Measurements from ENCODE around the gene KIAA0513.

Gene KIAA0513

GRCh38 chr16:85134076-85134788 is 106.6 kb downstream of the KIAA0513 start:
- H3K36me3 ChIP-seq (ENCODE audit: control insufficient read depth, insufficient read depth, low read length): no peaks in the 10 kb centered on the region
- no peak overlapping the region for H3K4me3 ChIP-seq (ENCODE audit: low read length)
- no peaks in the 10 kb centered on the region for H3K9me3 ChIP-seq (ENCODE audit: control insufficient read depth, low read length)
- peaks cover 29% of the 10 kb centered on the region for H3K4me1 ChIP-seq (ENCODE audit: control insufficient read depth, insufficient read depth, low read length)
- no peaks in the 10 kb centered on the region for H3K27me3 ChIP-seq (ENCODE audit: control insufficient read depth, insufficient read depth, low read length)
- H3K9ac ChIP-seq (ENCODE audit: low read length): no peak overlapping the region

- Histone ChIP-seq H3K9ac (ENCODE audit: low read length) (no peak overlapping the region), H3K27me3 (ENCODE audit: control insufficient read depth, insufficient read depth, low read length) (no peaks in the 10 kb centered on the region), H3K4me1 (ENCODE audit: control insufficient read depth, insufficient read depth, low read length) (peaks cover 29% of the 10 kb centered on the region), H3K36me3 (ENCODE audit: control insufficient read depth, insufficient read depth, low read length) (no peaks in the 10 kb centered on the region), H3K9me3 (ENCODE audit: control insufficient read depth, low read length) (no peaks in the 10 kb centered on the region), H3K4me3 (ENCODE audit: low read length) (no peak overlapping the region)
Measured at GRCh38 chr16:85134789-85135142, 107.2 kb downstream of the KIAA0513 start.

GRCh38 chr16:85136213-85136701 is 108.7 kb downstream of the KIAA0513 start:
- H3K9me3 ChIP-seq (ENCODE audit: control insufficient read depth, low read length): no peaks in the 10 kb centered on the region
- H3K4me1 ChIP-seq (ENCODE audit: control insufficient read depth, insufficient read depth, low read length): peaks cover 22% of the 10 kb centered on the region
- H3K36me3 ChIP-seq (ENCODE audit: control insufficient read depth, insufficient read depth, low read length): no peaks in the 10 kb centered on the region
- no peak overlapping the region for H3K9ac ChIP-seq (ENCODE audit: low read length)
- H3K27me3 ChIP-seq (ENCODE audit: control insufficient read depth, insufficient read depth, low read length): no peaks in the 10 kb centered on the region
- H3K4me3 ChIP-seq (ENCODE audit: low read length): no peak overlapping the region

GRCh38 chr16:85136702-85137322 is 109.2 kb downstream of the KIAA0513 start:
- peaks cover 22% of the 10 kb centered on the region for H3K4me1 ChIP-seq (ENCODE audit: control insufficient read depth, insufficient read depth, low read length)
- no peaks in the 10 kb centered on the region for H3K9me3 ChIP-seq (ENCODE audit: control insufficient read depth, low read length)
- H3K27me3 ChIP-seq (ENCODE audit: control insufficient read depth, insufficient read depth, low read length): no peaks in the 10 kb centered on the region
- H3K9ac ChIP-seq (ENCODE audit: low read length): peak overlapping the region; percentile 28
- peak overlapping the region; percentile 14 for H3K4me3 ChIP-seq (ENCODE audit: low read length)
- H3K36me3 ChIP-seq (ENCODE audit: control insufficient read depth, insufficient read depth, low read length): no peaks in the 10 kb centered on the region

- H3K9ac ChIP-seq (ENCODE audit: low read length): peak overlapping the region; percentile 47
- no peaks in the 10 kb centered on the region for H3K27me3 ChIP-seq (ENCODE audit: control insufficient read depth, insufficient read depth, low read length)
- peaks cover 22% of the 10 kb centered on the region for H3K4me1 ChIP-seq (ENCODE audit: control insufficient read depth, insufficient read depth, low read length)
- no peaks in the 10 kb centered on the region for H3K9me3 ChIP-seq (ENCODE audit: control insufficient read depth, low read length)
- H3K4me3 ChIP-seq (ENCODE audit: low read length): peak overlapping the region; percentile 14
- H3K36me3 ChIP-seq (ENCODE audit: control insufficient read depth, insufficient read depth, low read length): no peaks in the 10 kb centered on the region
Measured at GRCh38 chr16:85137323-85138072, 109.9 kb downstream of the KIAA0513 start.

GRCh38 chr16:85138073-85138824 is 110.7 kb downstream of the KIAA0513 start:
- H3K9me3 ChIP-seq (ENCODE audit: control insufficient read depth, low read length): no peaks in the 10 kb centered on the region
- H3K9ac ChIP-seq (ENCODE audit: low read length): no peak overlapping the region
- H3K4me3 ChIP-seq (ENCODE audit: low read length): no peak overlapping the region
- H3K27me3 ChIP-seq (ENCODE audit: control insufficient read depth, insufficient read depth, low read length): no peaks in the 10 kb centered on the region
- H3K4me1 ChIP-seq (ENCODE audit: control insufficient read depth, insufficient read depth, low read length): peaks cover 22% of the 10 kb centered on the region
- H3K36me3 ChIP-seq (ENCODE audit: control insufficient read depth, insufficient read depth, low read length): no peaks in the 10 kb centered on the region

GRCh38 chr16:85138825-85139627 is 111.4 kb downstream of the KIAA0513 start:
- Histone ChIP-seq H3K9me3 (ENCODE audit: control insufficient read depth, low read length) (no peaks in the 10 kb centered on the region), H3K36me3 (ENCODE audit: control insufficient read depth, insufficient read depth, low read length) (no peaks in the 10 kb centered on the region), H3K9ac (ENCODE audit: low read length) (no peak overlapping the region), H3K27me3 (ENCODE audit: control insufficient read depth, insufficient read depth, low read length) (no peaks in the 10 kb centered on the region), H3K4me3 (ENCODE audit: low read length) (no peak overlapping the region), H3K4me1 (ENCODE audit: control insufficient read depth, insufficient read depth, low read length) (peaks cover 22% of the 10 kb centered on the region)

GRCh38 chr16:85139881-85140339 is 112.3 kb downstream of the KIAA0513 start:
- Histone ChIP-seq H3K27me3 (ENCODE audit: control insufficient read depth, insufficient read depth, low read length) (no peaks in the 10 kb centered on the region), H3K9ac (ENCODE audit: low read length) (no peak overlapping the region), H3K4me1 (ENCODE audit: control insufficient read depth, insufficient read depth, low read length) (peaks cover 15% of the 10 kb centered on the region), H3K4me3 (ENCODE audit: low read length) (no peak overlapping the region), H3K36me3 (ENCODE audit: control insufficient read depth, insufficient read depth, low read length) (no peaks in the 10 kb centered on the region), H3K9me3 (ENCODE audit: control insufficient read depth, low read length) (no peaks in the 10 kb centered on the region)

GRCh38 chr16:85140455-85141012 is 112.9 kb downstream of the KIAA0513 start:
- peaks cover 11% of the 10 kb centered on the region for H3K4me1 ChIP-seq (ENCODE audit: control insufficient read depth, insufficient read depth, low read length)
- no peaks in the 10 kb centered on the region for H3K9me3 ChIP-seq (ENCODE audit: control insufficient read depth, low read length)
- H3K36me3 ChIP-seq (ENCODE audit: control insufficient read depth, insufficient read depth, low read length): no peaks in the 10 kb centered on the region
- H3K4me3 ChIP-seq (ENCODE audit: low read length): no peak overlapping the region
- H3K9ac ChIP-seq (ENCODE audit: low read length): no peak overlapping the region
- H3K27me3 ChIP-seq (ENCODE audit: control insufficient read depth, insufficient read depth, low read length): no peaks in the 10 kb centered on the region

- Histone ChIP-seq H3K4me1 (ENCODE audit: control insufficient read depth, insufficient read depth, low read length) (peaks cover 6% of the 10 kb centered on the region), H3K9me3 (ENCODE audit: control insufficient read depth, low read length) (no peaks in the 10 kb centered on the region), H3K36me3 (ENCODE audit: control insufficient read depth, insufficient read depth, low read length) (no peaks in the 10 kb centered on the region), H3K27me3 (ENCODE audit: control insufficient read depth, insufficient read depth, low read length) (no peaks in the 10 kb centered on the region), H3K9ac (ENCODE audit: low read length) (no peak overlapping the region), H3K4me3 (ENCODE audit: low read length) (no peak overlapping the region)
Measured at GRCh38 chr16:85141491-85142128, 114.0 kb downstream of the KIAA0513 start.

Data from mucosa of stomach (tissue), 1 donor.